HUES64 (cell line): ENCODE measurements around the gene TSHR.
"Not testable (repeated sequence)": the region's sequence is repeated elsewhere in the genome, so short reads cannot be mapped to it uniquely, and the experiment has no call there.

Experiments
- H3K27ac ChIP-seq: 2 replicates; pipeline ENCODE4 v1.7.0; 2013; ENCODE audit warnings: low read depth, low read length, inconsistent platforms
- H3K27me3 ChIP-seq: 2 replicates; pipeline ENCODE4 v1.6.1; 2013; ENCODE audit warnings: mild to moderate bottlenecking, low read length; ENCODE audit not compliant: insufficient read depth
- H3K36me3 ChIP-seq: 2 replicates; pipeline ENCODE4 v1.6.1; 2013; ENCODE audit warnings: mild to moderate bottlenecking, low read length; ENCODE audit not compliant: insufficient read depth
- H3K4me1 ChIP-seq: 2 replicates; pipeline ENCODE4 v1.6.1; 2013; ENCODE audit warnings: mild to moderate bottlenecking, low read length, moderate library complexity; ENCODE audit not compliant: insufficient read depth
- H3K4me3 ChIP-seq: 2 replicates; pipeline ENCODE4 v1.5.1; 2013; ENCODE audit warnings: mild to moderate bottlenecking, low read length, moderate library complexity
- H3K9ac ChIP-seq: 2 replicates; pipeline ENCODE4 v1.6.1; 2013; ENCODE audit warnings: mild to moderate bottlenecking, low read depth, low read length
- H3K9me3 ChIP-seq: 2 replicates; pipeline ENCODE4 v1.6.1; 2013; ENCODE audit warnings: low read depth, low read length; ENCODE audit not compliant: insufficient read depth
- WGBS: fragments of 150-250, 120-280 bp; methylation state at CpG from one replicate; pipeline ENCODE4 v1.1.7; 2013; ENCODE audit warnings: missing lambda C conversion rate; 5-methylcytosine and 5-hydroxymethylcytosine counted together

Gene TSHR

DNA sequence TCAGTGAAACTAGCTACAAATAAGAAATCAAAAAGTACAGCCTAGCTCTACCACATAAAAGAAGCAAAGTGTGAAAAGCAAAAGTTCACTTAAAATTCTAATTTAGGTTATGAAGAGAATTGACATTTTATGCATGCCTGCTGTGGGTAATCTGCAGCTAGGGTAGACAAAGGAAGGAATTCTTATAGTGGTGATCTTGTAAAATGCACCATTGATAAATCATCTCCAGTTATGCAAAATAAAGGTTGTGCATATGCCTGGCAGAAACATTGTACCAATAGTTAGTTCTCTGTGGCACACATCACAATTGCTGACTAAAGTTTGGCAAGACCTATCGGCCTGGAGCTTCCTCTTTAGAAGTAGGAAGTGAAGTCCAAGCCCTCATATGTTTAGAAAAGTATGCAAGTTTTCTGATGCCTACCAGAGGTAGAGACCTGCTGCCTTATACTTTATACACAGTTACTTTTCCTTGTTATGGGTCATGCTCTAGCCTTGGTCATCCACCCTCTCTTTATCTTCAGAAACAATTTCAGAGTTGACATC, 78.3 kb downstream of the TSHR start:
- no peak overlapping the region for H3K27ac ChIP-seq
- no peaks in the 10 kb centered on the region for H3K36me3 ChIP-seq
- peaks cover 7% of the 10 kb centered on the region for H3K9me3 ChIP-seq
- no peak overlapping the region for H3K4me3 ChIP-seq
- H3K4me1 ChIP-seq: no peaks in the 10 kb centered on the region
- no peaks in the 10 kb centered on the region for H3K27me3 ChIP-seq
- 95% methylated on average over 1 of the region's 1 CpG for WGBS
- H3K9ac ChIP-seq: no peak overlapping the region

- no peak overlapping the region for H3K9ac ChIP-seq
- peaks cover 2% of the 10 kb centered on the region; the same call in 1 of the 2 replicates for H3K9me3 ChIP-seq
- no peak overlapping the region for H3K27ac ChIP-seq
- H3K4me3 ChIP-seq: no peak overlapping the region
- no peaks in the 10 kb centered on the region for H3K36me3 ChIP-seq
- H3K4me1 ChIP-seq: no peaks in the 10 kb centered on the region
- H3K27me3 ChIP-seq: no peaks in the 10 kb centered on the region
- 100% methylated on average over 1 of the region's 1 CpG for WGBS
These were observed 87.0 kb downstream of the TSHR start for GRCh38 chr14:81042438-81042837.

DNA sequence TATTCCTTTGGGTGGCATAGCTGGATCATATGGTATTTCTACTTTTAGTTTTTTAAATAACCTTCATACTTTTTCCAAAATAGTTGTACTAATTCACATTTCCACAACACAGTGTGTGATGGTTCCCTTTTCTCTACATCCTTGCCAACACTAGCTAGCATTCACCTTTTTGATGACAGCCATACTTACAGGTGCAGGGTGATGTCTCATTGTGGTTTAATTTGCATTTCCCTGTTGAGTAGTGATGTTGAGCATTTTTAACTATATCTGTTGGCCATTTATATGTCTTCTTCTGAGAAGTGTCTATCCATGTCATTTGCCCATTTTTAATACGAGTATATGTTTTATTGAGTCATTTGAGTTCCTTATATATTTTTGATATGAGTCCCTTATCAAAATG, 96.1 kb downstream of the TSHR start:
- H3K4me3 ChIP-seq: no peak overlapping the region
- no peaks in the 10 kb centered on the region for H3K4me1 ChIP-seq
- H3K27me3 ChIP-seq: no peaks in the 10 kb centered on the region
- peaks cover 11% of the 10 kb centered on the region for H3K9me3 ChIP-seq
- no peak overlapping the region for H3K9ac ChIP-seq
- no peaks in the 10 kb centered on the region for H3K36me3 ChIP-seq
- no peak overlapping the region for H3K27ac ChIP-seq
- WGBS: no CpG with 5 or more reads among the region's 1 CpG

DNA sequence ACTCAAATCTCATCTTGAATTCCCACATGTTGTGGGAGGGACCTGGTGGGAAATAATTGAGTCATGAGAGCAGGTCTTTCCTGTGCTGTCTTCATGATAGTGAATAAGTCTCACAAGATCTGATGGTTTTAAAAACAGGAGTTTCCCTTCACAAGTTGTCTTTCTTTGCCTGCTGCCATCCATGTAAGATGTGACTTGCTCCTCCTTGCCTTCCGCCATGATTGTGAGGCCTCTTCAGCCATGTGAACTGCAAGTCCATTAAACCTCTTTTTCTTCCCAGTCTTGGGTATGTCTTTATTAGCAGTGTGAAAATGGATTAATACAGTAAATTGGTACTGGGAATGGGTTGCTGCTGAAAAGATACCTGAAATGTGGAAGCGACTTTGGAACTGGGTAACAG, 98.6 kb downstream of the TSHR start:
- H3K27me3 ChIP-seq, H3K36me3 ChIP-seq, H3K4me3 ChIP-seq, H3K4me1 ChIP-seq, H3K9ac ChIP-seq, H3K27ac ChIP-seq: not testable (repeated sequence)
- peaks cover 11% of the 10 kb centered on the region for H3K9me3 ChIP-seq
- WGBS: 88% methylated on average over 2 of the region's 2 CpGs

DNA sequence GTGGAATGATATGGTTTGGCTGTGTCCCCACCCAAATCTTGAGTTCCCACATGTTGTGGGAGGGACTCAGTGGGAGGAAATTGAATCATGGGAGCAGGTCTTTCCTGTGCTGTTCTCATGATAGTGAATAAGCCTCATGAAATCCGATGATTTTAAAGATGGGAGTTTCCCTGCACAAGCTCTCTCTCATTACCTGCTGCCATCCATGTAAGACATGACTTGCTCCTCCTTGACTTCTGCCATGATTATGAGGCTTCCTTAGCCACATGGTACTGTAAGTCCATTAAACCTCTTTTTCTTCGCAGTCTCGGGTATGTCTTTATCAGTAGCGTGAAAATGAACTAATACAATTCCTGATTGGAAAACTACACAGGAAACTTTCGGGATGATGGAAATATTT, 100.5 kb downstream of the TSHR start:
- Histone ChIP-seq H3K36me3 (no peaks in the 10 kb centered on the region), H3K27ac (no peak overlapping the region), H3K9ac (no peak overlapping the region), H3K9me3 (peaks cover 11% of the 10 kb centered on the region), H3K27me3 (no peaks in the 10 kb centered on the region), H3K4me3 (no peak overlapping the region), H3K4me1 (no peaks in the 10 kb centered on the region)
- WGBS: 93% methylated on average over 4 of the region's 5 CpGs

GRCh38 chr14:81062380-81062779, 107.0 kb downstream of the TSHR start:
- no peak overlapping the region for H3K4me3 ChIP-seq
- no peaks in the 10 kb centered on the region for H3K27me3 ChIP-seq
- H3K9ac ChIP-seq: no peak overlapping the region
- H3K36me3 ChIP-seq: no peaks in the 10 kb centered on the region
- H3K4me1 ChIP-seq: no peaks in the 10 kb centered on the region
- H3K9me3 ChIP-seq: no peaks in the 10 kb centered on the region
- 89% methylated on average over 2 of the region's 4 CpGs for WGBS
- no peak overlapping the region for H3K27ac ChIP-seq

DNA sequence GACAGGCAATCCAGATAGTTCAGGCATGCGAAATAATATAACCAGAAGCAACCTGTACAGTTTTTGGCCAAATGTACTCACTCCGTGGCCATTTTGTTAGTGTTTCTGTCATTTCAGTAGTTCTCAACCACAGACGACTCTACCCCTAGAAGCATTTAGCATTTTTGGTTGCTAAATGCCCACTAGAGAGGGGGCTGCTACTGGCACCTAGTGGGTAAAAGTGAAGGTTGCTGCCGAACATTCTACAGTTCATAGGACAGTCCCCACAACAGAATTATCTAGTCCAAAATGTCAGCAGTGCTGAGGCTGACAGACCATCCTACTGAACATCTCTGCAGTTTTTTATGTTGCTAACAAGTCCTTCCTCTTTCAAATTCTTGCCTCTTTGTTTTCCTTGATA, 107.4 kb downstream of the TSHR start:
- no peaks in the 10 kb centered on the region for H3K9me3 ChIP-seq
- no peak overlapping the region for H3K27ac ChIP-seq
- WGBS: 30% methylated on average over 4 of the region's 4 CpGs
- no peak overlapping the region for H3K9ac ChIP-seq
- H3K27me3 ChIP-seq: no peaks in the 10 kb centered on the region
- H3K4me1 ChIP-seq: no peaks in the 10 kb centered on the region
- no peaks in the 10 kb centered on the region for H3K36me3 ChIP-seq
- H3K4me3 ChIP-seq: no peak overlapping the region

DNA sequence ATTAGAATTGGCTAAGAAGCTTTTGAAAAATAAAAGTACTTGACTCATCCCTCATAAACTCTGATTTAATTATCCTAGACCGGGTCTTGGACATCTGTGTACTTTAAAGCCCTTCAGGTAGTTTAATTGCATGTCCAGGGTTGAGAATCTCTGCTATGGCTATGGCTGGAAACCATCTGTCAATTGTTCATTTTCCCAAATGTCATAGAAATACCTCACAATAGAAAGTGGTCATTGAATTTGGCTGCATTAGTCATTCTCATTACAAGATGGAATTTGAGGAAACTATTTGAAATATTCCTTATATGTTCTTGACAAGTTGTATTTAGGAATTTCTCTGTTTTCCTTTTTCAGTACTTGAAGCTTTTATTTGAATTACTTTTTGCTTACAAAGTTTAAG, 111.3 kb downstream of the TSHR start:
- no peak overlapping the region for H3K27ac ChIP-seq
- 80% methylated on average over 1 of the region's 1 CpG for WGBS
- H3K36me3 ChIP-seq: no peaks in the 10 kb centered on the region
- no peaks in the 10 kb centered on the region for H3K4me1 ChIP-seq
- H3K9ac ChIP-seq: no peak overlapping the region
- no peak overlapping the region for H3K4me3 ChIP-seq
- H3K27me3 ChIP-seq: no peaks in the 10 kb centered on the region
- H3K9me3 ChIP-seq: peaks cover 9% of the 10 kb centered on the region; the same call in 1 of the 2 replicates

DNA sequence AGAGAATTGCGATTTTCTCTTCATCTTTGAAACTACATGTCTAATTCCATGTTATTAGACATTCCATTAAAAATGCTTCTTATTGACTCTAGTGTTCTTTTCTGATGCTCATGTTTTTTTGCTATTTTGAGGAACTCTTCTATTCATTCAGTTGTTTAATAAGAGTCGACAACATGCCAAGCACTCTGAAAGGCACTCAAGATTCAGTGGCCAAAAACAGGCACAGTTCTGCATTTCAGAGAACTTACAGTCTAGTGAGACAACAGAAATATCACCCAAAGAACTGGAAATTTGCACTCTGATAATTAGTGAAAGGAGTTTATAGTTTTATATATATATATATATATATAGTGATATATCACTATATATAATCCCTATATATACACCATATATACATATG, 111.7 kb downstream of the TSHR start:
- H3K4me3 ChIP-seq: no peak overlapping the region
- H3K27me3 ChIP-seq: no peaks in the 10 kb centered on the region
- H3K27ac ChIP-seq: no peak overlapping the region
- WGBS: 97% methylated on average over 2 of the region's 2 CpGs
- no peak overlapping the region for H3K9ac ChIP-seq
- no peaks in the 10 kb centered on the region for H3K4me1 ChIP-seq
- peaks cover 9% of the 10 kb centered on the region; the same call in 1 of the 2 replicates for H3K9me3 ChIP-seq
- H3K36me3 ChIP-seq: no peaks in the 10 kb centered on the region

DNA sequence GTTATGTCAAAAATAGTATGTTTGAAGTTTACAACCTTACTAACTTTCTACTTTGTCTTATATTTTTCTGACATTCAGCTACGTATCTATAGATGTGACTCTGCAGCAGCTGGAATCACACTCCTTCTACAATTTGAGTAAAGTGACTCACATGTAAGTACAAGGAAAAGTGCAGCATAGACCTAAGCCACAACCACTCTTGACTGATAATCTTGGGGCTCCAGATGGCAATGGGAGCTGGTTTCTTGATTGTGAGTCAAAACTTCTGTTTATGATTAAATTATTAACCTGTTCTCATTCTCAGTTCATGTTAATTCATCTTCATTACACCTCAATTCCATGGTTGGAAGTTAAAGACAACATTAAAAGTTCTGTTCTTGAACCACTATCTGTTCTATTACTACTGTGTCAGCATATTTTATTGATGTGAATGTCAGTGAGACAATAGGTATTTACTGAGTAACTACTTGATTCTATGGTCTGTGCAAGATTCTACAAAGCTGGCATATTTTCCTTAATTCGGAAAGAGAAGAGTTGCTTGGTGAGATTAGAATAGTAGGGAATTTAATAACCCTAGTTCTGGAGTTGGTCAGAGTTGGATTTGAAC, 112.9 kb downstream of the TSHR start:
- 91% methylated on average over 2 of the region's 2 CpGs for WGBS
- H3K9me3 ChIP-seq: peaks cover 9% of the 10 kb centered on the region; the same call in 1 of the 2 replicates
- H3K9ac ChIP-seq: no peak overlapping the region
- H3K4me1 ChIP-seq: no peaks in the 10 kb centered on the region
- H3K4me3 ChIP-seq: no peak overlapping the region
- H3K27me3 ChIP-seq: no peaks in the 10 kb centered on the region
- no peaks in the 10 kb centered on the region for H3K36me3 ChIP-seq
- H3K27ac ChIP-seq: no peak overlapping the region

DNA sequence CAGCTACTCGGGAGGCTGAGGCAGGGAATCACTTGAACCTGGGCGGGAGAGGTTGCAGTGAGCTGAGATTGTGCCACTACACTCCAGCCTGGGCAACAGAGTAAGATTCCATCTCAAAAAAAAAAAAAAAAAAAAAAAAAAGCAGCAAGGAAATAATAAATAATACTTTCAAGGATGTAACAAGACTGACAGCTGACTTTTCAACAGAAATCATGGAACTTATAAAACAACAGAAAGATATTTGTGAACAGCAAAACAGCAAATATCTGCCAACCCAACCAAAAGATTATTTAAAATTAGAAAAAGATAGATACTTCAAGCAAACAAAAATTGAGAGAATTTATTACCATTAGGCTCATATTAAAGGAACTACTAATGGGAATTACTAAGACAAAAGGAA, 115.1 kb downstream of the TSHR start:
- no peaks in the 10 kb centered on the region for H3K36me3 ChIP-seq
- H3K4me1 ChIP-seq: no peaks in the 10 kb centered on the region
- no peak overlapping the region for H3K9ac ChIP-seq
- no peak overlapping the region for H3K27ac ChIP-seq
- no peaks in the 10 kb centered on the region for H3K27me3 ChIP-seq
- WGBS: 96% methylated on average over 2 of the region's 2 CpGs
- H3K9me3 ChIP-seq: peaks cover 9% of the 10 kb centered on the region; the same call in 1 of the 2 replicates
- H3K4me3 ChIP-seq: no peak overlapping the region

- no peak overlapping the region for H3K4me3 ChIP-seq
- H3K9me3 ChIP-seq: no peaks in the 10 kb centered on the region
- no peaks in the 10 kb centered on the region for H3K36me3 ChIP-seq
- 89% methylated on average over 3 of the region's 3 CpGs for WGBS
- no peak overlapping the region for H3K27ac ChIP-seq
- no peaks in the 10 kb centered on the region for H3K27me3 ChIP-seq
- no peak overlapping the region for H3K9ac ChIP-seq
- no peaks in the 10 kb centered on the region for H3K4me1 ChIP-seq
These were observed 130.2 kb downstream of the TSHR start for GRCh38 chr14:81085596-81085995.
